A673 (cell line): ENCODE measurements around the gene PFKL. TPM values are rescaled to one million over a fixed set of nuclear protein-coding genes. Genes with fewer than 3 reads are reported as not detected.

ENCODE experiments used
- BruUV-seq: library from RNA; stranded (reverse); fragments of 400-500 nt; replicated peaks from 2 replicates; lab custom pipeline; 2021; lab: Mats Ljungman, UMichigan
- CTCF ChIA-PET: fragments of 300-600 bp; sonication (Branson Sonifier 250); formaldehyde crosslinking; loops from one replicate; lab custom pipeline; 2022; ENCODE audit warnings: antibody characterized with exemption; lab: Charles Lee
- POLR2A ChIA-PET: fragments of 300-600 bp; sonication (Branson Sonifier 250); formaldehyde crosslinking; loops from one replicate; lab custom pipeline; 2022; ENCODE audit warnings: antibody characterized with exemption; ENCODE audit not compliant: low non-redundant PET; lab: Charles Lee
- DNase-seq: peaks from one replicate; pipeline ENCODE4 v3.0.0-alpha.2; 2015; ENCODE audit warnings: low spot score
- H3K27ac ChIP-seq: fragments of 200-600 bp; sonication (generic); 2 replicates; pipeline ENCODE4 v1.5.1; 2016; ENCODE audit warnings: mixed run types, low read depth, mild to moderate bottlenecking, mixed read lengths, antibody characterized with exemption, low read length; ENCODE audit not compliant: poor library complexity, severe bottlenecking
- H3K27me3 ChIP-seq: fragments of 200-600 bp; sonication (generic); replicated peaks from 2 replicates; pipeline ENCODE4 v1.6.1; 2017; ENCODE audit warnings: mixed run types, low read depth, mild to moderate bottlenecking, mixed read lengths, antibody characterized with exemption, low read length; ENCODE audit not compliant: insufficient read depth, poor library complexity
- H3K36me3 ChIP-seq: fragments of 200-600 bp; sonication (generic); 2 replicates; pipeline ENCODE4 v1.6.1; 2016; ENCODE audit warnings: mixed run types, mild to moderate bottlenecking, mixed read lengths, antibody characterized with exemption, low read length; ENCODE audit not compliant: insufficient read depth, poor library complexity, severe bottlenecking
- H3K4me1 ChIP-seq: fragments of 200-600 bp; sonication (generic); 2 replicates; pipeline ENCODE4 v1.6.1; 2017; ENCODE audit warnings: mixed run types, mild to moderate bottlenecking, mixed read lengths, antibody characterized with exemption, low read length; ENCODE audit not compliant: insufficient read depth, poor library complexity, severe bottlenecking
- H3K4me3 ChIP-seq: fragments of 200-600 bp; sonication (generic); 2 replicates; pipeline ENCODE4 v1.5.1; 2016; ENCODE audit warnings: low read depth, mixed run types, mild to moderate bottlenecking, mixed read lengths, low read length; ENCODE audit not compliant: poor library complexity, severe bottlenecking
- H3K9me3 ChIP-seq: fragments of 200-600 bp; sonication (generic); 2 replicates; pipeline ENCODE4 v1.6.1; 2016; ENCODE audit warnings: mixed run types, low read depth, mild to moderate bottlenecking, mixed read lengths, antibody characterized with exemption, low read length; ENCODE audit not compliant: poor library complexity, severe bottlenecking
- EZH2 ChIP-seq: fragments of 200-600 bp; sonication (generic); IDR thresholded peaks from 2 replicates; pipeline ENCODE4 v1.6.1; 2017; ENCODE audit warnings: borderline replicate concordance, low read depth, mild to moderate bottlenecking, mixed read lengths, antibody characterized with exemption, low read length; ENCODE audit not compliant: poor library complexity, severe bottlenecking
- intact Hi-C: fragments of 100-400 bp; cut with micrococcal nuclease; formaldehyde crosslinking; loops from one replicate; pipeline ENCODE4 v1.10.0; 2022; ENCODE audit not compliant: unreplicated experiment
- total RNA-seq: library from RNA; stranded (reverse); gene quantifications from 2 replicates; pipeline ENCODE4 v1.2.3, GENCODE V29; 2021
- TF ChIP-seq, protein P1 (sequence below): fragments of 300-800, 200-600 bp; sonication (generic); conservative IDR thresholded peaks from 2 replicates; pipeline ENCODE4 v1.5.1; 2017; ENCODE audit warnings: low read depth, mild to moderate bottlenecking, antibody characterized with exemption, low read length, moderate library complexity, mixed read lengths

Gene PFKL
- total RNA-seq, 1 experiment from 2014 or later: 112 TPM

- intact Hi-C loops: no loop called here
- ChIA-PET CTCF (no interaction called here), POLR2A (interaction anchor here (0.6 kb wide), 1 partner anchor 450 kb away, joined by 4 read pairs; no protein-coding TSS in a partner anchor)
- Histone ChIP-seq H3K9me3 (no peaks in the 10 kb centered on the region), H3K4me3 (no peak overlapping the region), H3K27ac (no peak overlapping the region), H3K4me1 (no peaks in the 10 kb centered on the region), H3K27me3 (peaks cover 11% of the 10 kb centered on the region), H3K36me3 (no peaks in the 10 kb centered on the region)
- no peak for DNase-seq
- no TSS peak for BruUV-seq
- TF ChIP-seq, protein P1, sequence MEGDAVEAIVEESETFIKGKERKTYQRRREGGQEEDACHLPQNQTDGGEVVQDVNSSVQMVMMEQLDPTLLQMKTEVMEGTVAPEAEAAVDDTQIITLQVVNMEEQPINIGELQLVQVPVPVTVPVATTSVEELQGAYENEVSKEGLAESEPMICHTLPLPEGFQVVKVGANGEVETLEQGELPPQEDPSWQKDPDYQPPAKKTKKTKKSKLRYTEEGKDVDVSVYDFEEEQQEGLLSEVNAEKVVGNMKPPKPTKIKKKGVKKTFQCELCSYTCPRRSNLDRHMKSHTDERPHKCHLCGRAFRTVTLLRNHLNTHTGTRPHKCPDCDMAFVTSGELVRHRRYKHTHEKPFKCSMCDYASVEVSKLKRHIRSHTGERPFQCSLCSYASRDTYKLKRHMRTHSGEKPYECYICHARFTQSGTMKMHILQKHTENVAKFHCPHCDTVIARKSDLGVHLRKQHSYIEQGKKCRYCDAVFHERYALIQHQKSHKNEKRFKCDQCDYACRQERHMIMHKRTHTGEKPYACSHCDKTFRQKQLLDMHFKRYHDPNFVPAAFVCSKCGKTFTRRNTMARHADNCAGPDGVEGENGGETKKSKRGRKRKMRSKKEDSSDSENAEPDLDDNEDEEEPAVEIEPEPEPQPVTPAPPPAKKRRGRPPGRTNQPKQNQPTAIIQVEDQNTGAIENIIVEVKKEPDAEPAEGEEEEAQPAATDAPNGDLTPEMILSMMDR: no peak
- TF ChIP-seq EZH2: no peak
Measured at GRCh38 chr21:44344541-44345183, 44.8 kb downstream of the PFKL start.

DNA sequence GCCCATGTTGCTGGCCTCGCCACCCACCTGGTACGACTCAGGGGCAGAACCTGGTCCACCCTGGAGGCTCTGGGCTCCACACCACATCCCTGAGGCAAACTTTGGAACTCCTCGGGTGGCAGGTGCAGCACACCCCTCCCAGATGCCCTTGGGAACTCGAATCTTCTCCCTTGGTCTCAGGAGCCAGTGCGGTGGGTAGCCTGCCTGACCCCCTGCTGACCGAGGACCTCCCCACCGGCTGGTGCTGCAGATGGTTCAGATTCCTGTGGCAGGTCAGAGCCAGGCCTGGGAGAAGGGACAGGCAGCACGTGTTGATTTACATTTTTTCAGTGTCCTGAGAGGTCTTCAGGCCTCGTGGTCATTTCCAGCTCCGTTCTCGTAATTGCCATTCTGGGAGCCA lies 45.6 kb downstream of the PFKL start:
- CTCF ChIA-PET: no interaction called here

DNA sequence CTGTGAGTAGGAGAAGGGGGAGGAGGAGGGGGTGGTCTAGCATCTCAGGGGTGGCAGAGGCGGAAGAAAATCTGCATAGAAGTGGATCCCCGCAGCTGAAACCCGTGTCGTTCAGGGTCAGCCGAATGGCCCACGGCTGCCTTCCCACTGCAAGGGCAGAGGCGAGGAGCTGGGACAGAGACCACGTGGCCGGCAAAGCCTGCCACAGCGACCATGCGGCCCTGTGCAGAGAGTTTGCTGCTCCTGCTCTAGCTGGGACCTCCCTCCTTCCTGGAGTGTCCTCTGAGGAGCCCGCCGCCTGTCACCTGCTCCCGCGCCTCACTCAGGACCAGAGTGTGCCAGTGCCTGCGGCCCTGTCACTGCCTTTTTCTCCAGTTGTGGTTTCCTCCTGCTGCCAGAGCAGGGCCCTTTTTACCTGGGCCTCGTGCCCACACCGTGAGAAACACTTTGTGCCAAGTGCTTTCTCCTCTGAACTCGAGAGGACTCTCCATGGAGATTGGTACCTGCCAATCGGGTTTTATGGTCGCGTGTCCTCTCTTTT lies 48.1 kb downstream of the PFKL start:
- no peaks in the 10 kb centered on the region for H3K4me1 ChIP-seq
- DNase-seq: no peak
- no peak overlapping the region for H3K27ac ChIP-seq
- H3K27me3 ChIP-seq: peaks cover 32% of the 10 kb centered on the region
- no peak for TF ChIP-seq EZH2
- TF ChIP-seq, protein P1: no peak
- ChIA-PET POLR2A (no interaction called here), CTCF (no interaction called here)
- BruUV-seq: no TSS peak
- H3K36me3 ChIP-seq: no peaks in the 10 kb centered on the region
- no peak overlapping the region for H3K4me3 ChIP-seq
- no peaks in the 10 kb centered on the region for H3K9me3 ChIP-seq
- intact Hi-C loops: no loop called here

More for the DNA sequence above, 45.6 kb downstream of the PFKL start:
- Histone ChIP-seq H3K4me3 (no peak overlapping the region), H3K4me1 (no peaks in the 10 kb centered on the region), H3K27ac (no peak overlapping the region), H3K9me3 (no peaks in the 10 kb centered on the region), H3K36me3 (no peaks in the 10 kb centered on the region), H3K27me3 (peaks cover 17% of the 10 kb centered on the region)
- intact Hi-C loops: no loop called here
- TF ChIP-seq, protein P1: no peak
- no peak for TF ChIP-seq EZH2
- DNase-seq: no peak
- POLR2A ChIA-PET: no interaction called here
- BruUV-seq: no TSS peak
